Measurements from ENCODE around the gene C2orf42. TPM values are rescaled to one million over a fixed set of nuclear protein-coding genes. Genes with fewer than 3 reads are reported as not detected.
"Not testable (repeated sequence)": the region's sequence is repeated elsewhere in the genome, so short reads cannot be mapped to it uniquely, and the experiment has no call there.

The C2orf42 gene
- total RNA-seq, 1 donor: 26.9 TPM

GRCh38 chr2:70181363-70181956, 9.4 kb downstream of the C2orf42 start:
- TF ChIP-seq CTCF (IDR thresholded peaks at IDR 0.05; ENCODE audit: insufficient read depth, low read length): no peak
- DNase-seq (ENCODE audit: low read depth): no peak
- H3K4me3 ChIP-seq (ENCODE audit: low read depth, low read length): no peak overlapping the region

GRCh38 chr2:70173520-70173919, 17.3 kb downstream of the C2orf42 start:
- TF ChIP-seq CTCF (IDR thresholded peaks at IDR 0.05; ENCODE audit: insufficient read depth, low read length): no peak

GRCh38 chr2:70169654-70170245, 21.1 kb downstream of the C2orf42 start:
- not testable (repeated sequence) for DNase-seq (ENCODE audit: low read depth); H3K4me3 ChIP-seq (ENCODE audit: low read depth, low read length)

More at GRCh38 chr2:70173520-70173919, 17.3 kb downstream of the C2orf42 start:
- no peak for DNase-seq (ENCODE audit: low read depth)
- no peak overlapping the region for H3K4me3 ChIP-seq (ENCODE audit: low read depth, low read length)

GRCh38 chr2:70161069-70161534, 29.7 kb downstream of the C2orf42 start:
- no peak overlapping the region for H3K4me3 ChIP-seq (ENCODE audit: low read depth, low read length)
- no peak for DNase-seq (ENCODE audit: low read depth)
- TF ChIP-seq CTCF (IDR thresholded peaks at IDR 0.05; ENCODE audit: insufficient read depth, low read length): no peak

GRCh38 chr2:70160545-70160944, 30.3 kb downstream of the C2orf42 start:
- no peak for DNase-seq (ENCODE audit: low read depth)
- no peak for TF ChIP-seq CTCF (IDR thresholded peaks at IDR 0.05; ENCODE audit: insufficient read depth, low read length)
- H3K4me3 ChIP-seq (ENCODE audit: low read depth, low read length): no peak overlapping the region

- H3K4me3 ChIP-seq (ENCODE audit: low read depth, low read length); DNase-seq (ENCODE audit: low read depth): not testable (repeated sequence)
These were observed 41.6 kb downstream of the C2orf42 start for GRCh38 chr2:70149130-70149686.

GRCh38 chr2:70148211-70148760, 42.5 kb downstream of the C2orf42 start:
- H3K4me3 ChIP-seq (ENCODE audit: low read depth, low read length); DNase-seq (ENCODE audit: low read depth): not testable (repeated sequence)

- no peak for TF ChIP-seq CTCF (IDR thresholded peaks at IDR 0.05; ENCODE audit: insufficient read depth, low read length)
- DNase-seq (ENCODE audit: low read depth): no peak
- no peak overlapping the region for H3K4me3 ChIP-seq (ENCODE audit: low read depth, low read length)
These were observed 44.7 kb downstream of the C2orf42 start for GRCh38 chr2:70145851-70146739.
